WTC11 (cell line): ENCODE results near the gene PRR20G. TPM values are rescaled to one million over a fixed set of nuclear protein-coding genes. Genes with fewer than 3 reads are reported as not detected.

Source experiments
- ATAC-seq: fragments of 200-7000 bp; cut with Tn5 transposase; 2 replicates; pipeline ENCODE4 v1.10.0; 2021; ENCODE audit warnings: mild to moderate bottlenecking, moderate library complexity
- CTCF ChIA-PET: fragments of 300-600 bp; sonication (Branson Sonifier 250); formaldehyde crosslinking; loops from one replicate; lab custom pipeline; 2021; ENCODE audit warnings: antibody characterized with exemption; lab: Charles Lee
- POLR2A ChIA-PET: fragments of 350-600 bp; sonication (Branson Sonifier 250); formaldehyde crosslinking; loops from one replicate; lab custom pipeline; 2021; ENCODE audit warnings: antibody characterized with exemption; lab: Charles Lee
- DNase-seq: peaks from one replicate; pipeline ENCODE4 v3.0.0; 2021; ENCODE audit warnings: low spot score
- H3K27ac Mint-ChIP-seq: 2 replicates; pipeline ENCODE4 v1.8.0; 2021; ENCODE audit warnings: mixed read lengths
- H3K27me3 Mint-ChIP-seq: 2 replicates; pipeline ENCODE4 v1.8.0; 2021; ENCODE audit warnings: low read depth, mild to moderate bottlenecking, moderate library complexity, mixed read lengths
- H3K36me3 Mint-ChIP-seq: 2 replicates; pipeline ENCODE4 v1.8.0; 2021; ENCODE audit warnings: mixed read lengths
- H3K4me1 Mint-ChIP-seq: 2 replicates; pipeline ENCODE4 v1.8.0; 2022; ENCODE audit warnings: mixed read lengths
- H3K4me3 Mint-ChIP-seq: 2 replicates; pipeline ENCODE4 v1.8.0; 2021; ENCODE audit warnings: mild to moderate bottlenecking, moderate library complexity, mixed read lengths
- H3K9me3 Mint-ChIP-seq: 2 replicates; pipeline ENCODE4 v1.8.0; 2021; ENCODE audit warnings: mixed read lengths
- FOXP1 ChIP-seq: sonication (generic); formaldehyde crosslinking; IDR thresholded peaks from 2 replicates; pipeline ENCODE4 v1.8.0; 2022; ENCODE audit warnings: missing genetic modification reagents, mild to moderate bottlenecking, moderate library complexity, borderline replicate concordance
- GTF2I ChIP-seq: fragments of 250-450 bp; sonication (Bioruptor Pico); conservative IDR thresholded peaks from 2 replicates; pipeline ENCODE4 v1.4.0; 2021; ENCODE audit warnings: mild to moderate bottlenecking
- IRF2 ChIP-seq: sonication (generic); formaldehyde crosslinking; IDR thresholded peaks from 2 replicates; pipeline ENCODE4 v1.8.0; 2022; ENCODE audit warnings: low read depth, missing genetic modification reagents, borderline replicate concordance
- JAZF1 ChIP-seq: fragments of 250-450 bp; sonication (Bioruptor Pico); IDR thresholded peaks from 2 replicates; pipeline ENCODE4 v1.9.0; 2021; ENCODE audit warnings: moderate library complexity, mild to moderate bottlenecking, inconsistent platforms
- MXD4 ChIP-seq: fragments of 250-450 bp; sonication (Bioruptor Pico); IDR thresholded peaks from 2 replicates; pipeline ENCODE4 v1.8.0; 2021; ENCODE audit warnings: mild to moderate bottlenecking, moderate library complexity, borderline replicate concordance
- NFATC4 ChIP-seq: fragments of 250-450 bp; sonication (Bioruptor Pico); IDR thresholded peaks from 2 replicates; pipeline ENCODE4 v1.9.0; 2021; ENCODE audit warnings: mild to moderate bottlenecking
- NFYB ChIP-seq: sonication (generic); formaldehyde crosslinking; conservative IDR thresholded peaks from 2 replicates; pipeline ENCODE4 v1.8.0; 2022; ENCODE audit warnings: low read depth, missing genetic modification reagents
- SMAD3 ChIP-seq: sonication (generic); formaldehyde crosslinking; IDR thresholded peaks from 2 replicates; pipeline ENCODE4 v1.8.0; 2022; ENCODE audit warnings: missing genetic modification reagents, mild to moderate bottlenecking, borderline replicate concordance
- SOX15 ChIP-seq: fragments of 250-450 bp; sonication (Bioruptor Pico); IDR thresholded peaks from 2 replicates; pipeline ENCODE4 v1.9.0; 2021; ENCODE audit warnings: mild to moderate bottlenecking
- TEAD4 ChIP-seq: sonication (generic); formaldehyde crosslinking; IDR thresholded peaks from 2 replicates; pipeline ENCODE4 v1.8.0; 2022; ENCODE audit warnings: mild to moderate bottlenecking, missing genetic modification reagents
- TP53 ChIP-seq: sonication (generic); formaldehyde crosslinking; IDR thresholded peaks from 2 replicates; pipeline ENCODE4 v1.8.1; 2023; ENCODE audit warnings: mild to moderate bottlenecking, missing genetic modification reagents
- ZBTB21 ChIP-seq: sonication (generic); formaldehyde crosslinking; IDR thresholded peaks from 2 replicates; pipeline ENCODE4 v1.8.1; 2023; ENCODE audit warnings: mild to moderate bottlenecking, missing genetic modification reagents, borderline replicate concordance
- ZNF396 ChIP-seq: fragments of 250-450 bp; sonication (Bioruptor Pico); IDR thresholded peaks from 2 replicates; pipeline ENCODE4 v1.8.0; 2021; ENCODE audit warnings: mild to moderate bottlenecking, moderate library complexity, borderline replicate concordance
- total RNA-seq: library from RNA; stranded (reverse); gene quantifications from 3 replicates; pipeline ENCODE4 v1.2.3, GENCODE V29; 2021
- TF ChIP-seq, protein P1 (sequence below): fragments of 250-450 bp; sonication (Bioruptor Pico); IDR thresholded peaks from 2 replicates; pipeline ENCODE4 v1.9.0; 2021; ENCODE audit warnings: moderate library complexity, mild to moderate bottlenecking, inconsistent platforms, borderline replicate concordance
- TF ChIP-seq, protein P2 (sequence below): sonication (generic); formaldehyde crosslinking; IDR thresholded peaks from 2 replicates; pipeline ENCODE4 v1.8.0; 2022; ENCODE audit warnings: missing genetic modification reagents
- TF ChIP-seq, protein P3 (sequence below): fragments of 250-450 bp; sonication (Bioruptor Pico); IDR thresholded peaks from 2 replicates; pipeline ENCODE4 v1.9.0; 2021; ENCODE audit warnings: mild to moderate bottlenecking, borderline replicate concordance
- TF ChIP-seq, protein P4 (sequence below): sonication (generic); formaldehyde crosslinking; IDR thresholded peaks from 2 replicates; pipeline ENCODE4 v1.8.1; 2023; ENCODE audit warnings: mild to moderate bottlenecking, missing genetic modification reagents, moderate library complexity
- TF ChIP-seq, protein P5 (sequence below): sonication (generic); formaldehyde crosslinking; IDR thresholded peaks from 2 replicates; pipeline ENCODE4 v1.8.1; 2022; ENCODE audit warnings: missing genetic modification reagents, borderline replicate concordance
- TF ChIP-seq, protein P6 (sequence below): fragments of 250-450 bp; sonication (Bioruptor Pico); IDR thresholded peaks from 2 replicates; pipeline ENCODE4 v1.9.0; 2021; ENCODE audit warnings: mild to moderate bottlenecking
- TF ChIP-seq, protein P7 (sequence below): sonication (generic); formaldehyde crosslinking; IDR thresholded peaks from 2 replicates; pipeline ENCODE4 v1.8.1; 2022; ENCODE audit warnings: low read depth, missing genetic modification reagents, borderline replicate concordance

The PRR20G gene
- total RNA-seq, 1 experiment from 2014 or later, result not detected

DNA sequence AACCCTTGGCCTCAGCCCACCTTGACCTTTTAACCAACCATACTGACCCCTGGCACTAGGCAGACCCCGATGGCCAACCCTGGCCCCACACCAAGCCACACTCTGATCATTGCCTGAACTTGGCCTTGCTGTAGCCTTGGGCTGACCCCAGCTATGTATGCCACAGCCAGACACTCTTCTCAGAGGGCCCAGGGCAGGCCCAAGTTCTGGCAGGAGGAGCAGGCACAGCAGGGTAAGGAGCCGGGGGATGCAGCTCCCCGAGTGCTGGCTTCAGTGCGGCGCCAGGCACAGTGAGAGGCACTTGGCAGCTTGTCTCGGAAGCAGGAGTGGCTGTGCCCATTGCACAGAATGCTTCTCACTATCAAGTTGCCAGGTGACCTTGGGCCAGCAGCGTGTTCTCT is 22.3 kb downstream of the PRR20G start (continued):
- no peak for TF ChIP-seq FOXP1 (CRISPR knock-in tag)
- no peak for TF ChIP-seq JAZF1 (CRISPR knock-in tag)
- no peak for TF ChIP-seq NFATC4 (CRISPR knock-in tag)
- TF ChIP-seq, protein P1, sequence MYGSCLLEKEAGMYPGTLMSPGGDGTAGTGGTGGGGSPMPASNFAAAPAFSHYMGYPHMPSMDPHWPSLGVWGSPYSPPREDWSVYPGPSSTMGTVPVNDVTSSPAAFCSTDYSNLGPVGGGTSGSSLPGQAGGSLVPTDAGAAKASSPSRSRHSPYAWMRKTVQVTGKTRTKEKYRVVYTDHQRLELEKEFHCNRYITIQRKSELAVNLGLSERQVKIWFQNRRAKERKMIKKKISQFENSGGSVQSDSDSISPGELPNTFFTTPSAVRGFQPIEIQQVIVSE, result no peak
- TF ChIP-seq TP53 (CRISPR knock-in tag), result no peak
- TF ChIP-seq, protein P2, sequence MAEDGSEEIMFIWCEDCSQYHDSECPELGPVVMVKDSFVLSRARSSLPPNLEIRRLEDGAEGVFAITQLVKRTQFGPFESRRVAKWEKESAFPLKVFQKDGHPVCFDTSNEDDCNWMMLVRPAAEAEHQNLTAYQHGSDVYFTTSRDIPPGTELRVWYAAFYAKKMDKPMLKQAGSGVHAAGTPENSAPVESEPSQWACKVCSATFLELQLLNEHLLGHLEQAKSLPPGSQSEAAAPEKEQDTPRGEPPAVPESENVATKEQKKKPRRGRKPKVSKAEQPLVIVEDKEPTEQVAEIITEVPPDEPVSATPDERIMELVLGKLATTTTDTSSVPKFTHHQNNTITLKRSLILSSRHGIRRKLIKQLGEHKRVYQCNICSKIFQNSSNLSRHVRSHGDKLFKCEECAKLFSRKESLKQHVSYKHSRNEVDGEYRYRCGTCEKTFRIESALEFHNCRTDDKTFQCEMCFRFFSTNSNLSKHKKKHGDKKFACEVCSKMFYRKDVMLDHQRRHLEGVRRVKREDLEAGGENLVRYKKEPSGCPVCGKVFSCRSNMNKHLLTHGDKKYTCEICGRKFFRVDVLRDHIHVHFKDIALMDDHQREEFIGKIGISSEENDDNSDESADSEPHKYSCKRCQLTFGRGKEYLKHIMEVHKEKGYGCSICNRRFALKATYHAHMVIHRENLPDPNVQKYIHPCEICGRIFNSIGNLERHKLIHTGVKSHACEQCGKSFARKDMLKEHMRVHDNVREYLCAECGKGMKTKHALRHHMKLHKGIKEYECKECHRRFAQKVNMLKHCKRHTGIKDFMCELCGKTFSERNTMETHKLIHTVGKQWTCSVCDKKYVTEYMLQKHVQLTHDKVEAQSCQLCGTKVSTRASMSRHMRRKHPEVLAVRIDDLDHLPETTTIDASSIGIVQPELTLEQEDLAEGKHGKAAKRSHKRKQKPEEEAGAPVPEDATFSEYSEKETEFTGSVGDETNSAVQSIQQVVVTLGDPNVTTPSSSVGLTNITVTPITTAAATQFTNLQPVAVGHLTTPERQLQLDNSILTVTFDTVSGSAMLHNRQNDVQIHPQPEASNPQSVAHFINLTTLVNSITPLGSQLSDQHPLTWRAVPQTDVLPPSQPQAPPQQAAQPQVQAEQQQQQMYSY (CRISPR knock-in tag), result no peak

DNA sequence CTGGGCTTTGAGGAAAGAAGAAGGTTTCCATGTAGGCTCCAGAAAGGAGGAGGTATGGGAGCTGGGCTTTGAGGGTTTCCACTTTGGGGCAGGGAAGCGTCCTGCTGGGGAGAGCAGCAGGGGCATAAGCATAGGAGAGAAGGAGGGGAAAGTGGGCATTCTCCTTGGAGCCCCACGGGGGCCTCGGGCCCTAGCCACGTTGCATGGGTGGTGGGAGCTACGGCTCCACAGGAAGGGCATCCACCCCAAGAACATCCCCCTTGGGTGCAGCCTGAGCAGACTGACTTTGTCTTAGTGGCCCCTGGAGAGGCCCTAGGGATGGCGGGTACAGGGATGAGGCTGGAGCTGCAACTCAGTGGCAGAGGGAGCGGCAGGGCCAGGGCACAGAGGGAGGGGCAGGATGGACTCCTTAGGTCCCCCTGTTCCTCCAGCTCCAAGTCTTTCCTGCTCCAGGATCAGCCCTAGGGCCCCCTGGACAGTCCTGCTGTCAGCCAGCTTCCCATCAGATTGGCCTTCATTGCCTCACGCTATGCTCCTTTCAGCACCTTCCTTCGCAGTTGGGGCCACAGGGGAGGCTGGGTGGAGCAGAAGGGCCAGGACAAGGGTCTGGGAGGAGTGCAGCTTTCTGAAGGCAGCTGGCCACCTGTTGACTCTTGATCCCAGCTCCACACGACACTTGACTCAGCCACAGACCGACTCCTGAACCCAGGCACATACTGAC is 22.9 kb downstream of the PRR20G start:
- ChIA-PET POLR2A (no interaction called here), CTCF (interaction anchor here (1.2 kb wide), 1 partner anchor 10 kb away, joined by 3 read pairs; no protein-coding TSS in a partner anchor)
- DNase-seq, result no peak
- ATAC-seq, result no peak
- no peak overlapping the region for H3K27ac Mint-ChIP-seq
- H3K9me3 Mint-ChIP-seq, result peaks cover 28% of the 10 kb centered on the region
- H3K36me3 Mint-ChIP-seq, result peaks cover 16% of the 10 kb centered on the region
- H3K4me3 Mint-ChIP-seq, result no peak overlapping the region
- H3K27me3 Mint-ChIP-seq, result peaks cover 2% of the 10 kb centered on the region; the same call in 1 of the 2 replicates
- no peaks in the 10 kb centered on the region for H3K4me1 Mint-ChIP-seq
- TF ChIP-seq, protein P3, sequence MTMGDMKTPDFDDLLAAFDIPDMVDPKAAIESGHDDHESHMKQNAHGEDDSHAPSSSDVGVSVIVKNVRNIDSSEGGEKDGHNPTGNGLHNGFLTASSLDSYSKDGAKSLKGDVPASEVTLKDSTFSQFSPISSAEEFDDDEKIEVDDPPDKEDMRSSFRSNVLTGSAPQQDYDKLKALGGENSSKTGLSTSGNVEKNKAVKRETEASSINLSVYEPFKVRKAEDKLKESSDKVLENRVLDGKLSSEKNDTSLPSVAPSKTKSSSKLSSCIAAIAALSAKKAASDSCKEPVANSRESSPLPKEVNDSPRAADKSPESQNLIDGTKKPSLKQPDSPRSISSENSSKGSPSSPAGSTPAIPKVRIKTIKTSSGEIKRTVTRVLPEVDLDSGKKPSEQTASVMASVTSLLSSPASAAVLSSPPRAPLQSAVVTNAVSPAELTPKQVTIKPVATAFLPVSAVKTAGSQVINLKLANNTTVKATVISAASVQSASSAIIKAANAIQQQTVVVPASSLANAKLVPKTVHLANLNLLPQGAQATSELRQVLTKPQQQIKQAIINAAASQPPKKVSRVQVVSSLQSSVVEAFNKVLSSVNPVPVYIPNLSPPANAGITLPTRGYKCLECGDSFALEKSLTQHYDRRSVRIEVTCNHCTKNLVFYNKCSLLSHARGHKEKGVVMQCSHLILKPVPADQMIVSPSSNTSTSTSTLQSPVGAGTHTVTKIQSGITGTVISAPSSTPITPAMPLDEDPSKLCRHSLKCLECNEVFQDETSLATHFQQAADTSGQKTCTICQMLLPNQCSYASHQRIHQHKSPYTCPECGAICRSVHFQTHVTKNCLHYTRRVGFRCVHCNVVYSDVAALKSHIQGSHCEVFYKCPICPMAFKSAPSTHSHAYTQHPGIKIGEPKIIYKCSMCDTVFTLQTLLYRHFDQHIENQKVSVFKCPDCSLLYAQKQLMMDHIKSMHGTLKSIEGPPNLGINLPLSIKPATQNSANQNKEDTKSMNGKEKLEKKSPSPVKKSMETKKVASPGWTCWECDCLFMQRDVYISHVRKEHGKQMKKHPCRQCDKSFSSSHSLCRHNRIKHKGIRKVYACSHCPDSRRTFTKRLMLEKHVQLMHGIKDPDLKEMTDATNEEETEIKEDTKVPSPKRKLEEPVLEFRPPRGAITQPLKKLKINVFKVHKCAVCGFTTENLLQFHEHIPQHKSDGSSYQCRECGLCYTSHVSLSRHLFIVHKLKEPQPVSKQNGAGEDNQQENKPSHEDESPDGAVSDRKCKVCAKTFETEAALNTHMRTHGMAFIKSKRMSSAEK (CRISPR knock-in tag), result no peak
- TF ChIP-seq SMAD3 (CRISPR knock-in tag) (no peak), JAZF1 (CRISPR knock-in tag) (no peak), SOX15 (CRISPR knock-in tag) (no peak), ZBTB21 (CRISPR knock-in tag) (no peak), ZNF396 (CRISPR knock-in tag) (no peak), IRF2 (CRISPR knock-in tag) (no peak), MXD4 (CRISPR knock-in tag) (no peak), GTF2I (CRISPR knock-in tag) (no peak), TEAD4 (CRISPR knock-in tag) (no peak), NFYB (CRISPR knock-in tag) (no peak)
- TF ChIP-seq, protein P4, sequence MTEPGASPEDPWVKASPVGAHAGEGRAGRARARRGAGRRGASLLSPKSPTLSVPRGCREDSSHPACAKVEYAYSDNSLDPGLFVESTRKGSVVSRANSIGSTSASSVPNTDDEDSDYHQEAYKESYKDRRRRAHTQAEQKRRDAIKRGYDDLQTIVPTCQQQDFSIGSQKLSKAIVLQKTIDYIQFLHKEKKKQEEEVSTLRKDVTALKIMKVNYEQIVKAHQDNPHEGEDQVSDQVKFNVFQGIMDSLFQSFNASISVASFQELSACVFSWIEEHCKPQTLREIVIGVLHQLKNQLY (CRISPR knock-in tag), result no peak
- TF ChIP-seq, protein P5, sequence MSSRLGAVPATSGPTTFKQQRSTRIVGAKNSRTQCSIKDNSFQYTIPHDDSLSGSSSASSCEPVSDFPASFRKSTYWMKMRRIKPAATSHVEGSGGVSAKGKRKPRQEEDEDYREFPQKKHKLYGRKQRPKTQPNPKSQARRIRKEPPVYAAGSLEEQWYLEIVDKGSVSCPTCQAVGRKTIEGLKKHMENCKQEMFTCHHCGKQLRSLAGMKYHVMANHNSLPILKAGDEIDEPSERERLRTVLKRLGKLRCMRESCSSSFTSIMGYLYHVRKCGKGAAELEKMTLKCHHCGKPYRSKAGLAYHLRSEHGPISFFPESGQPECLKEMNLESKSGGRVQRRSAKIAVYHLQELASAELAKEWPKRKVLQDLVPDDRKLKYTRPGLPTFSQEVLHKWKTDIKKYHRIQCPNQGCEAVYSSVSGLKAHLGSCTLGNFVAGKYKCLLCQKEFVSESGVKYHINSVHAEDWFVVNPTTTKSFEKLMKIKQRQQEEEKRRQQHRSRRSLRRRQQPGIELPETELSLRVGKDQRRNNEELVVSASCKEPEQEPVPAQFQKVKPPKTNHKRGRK (CRISPR knock-in tag), result no peak
- TF ChIP-seq, protein P6, sequence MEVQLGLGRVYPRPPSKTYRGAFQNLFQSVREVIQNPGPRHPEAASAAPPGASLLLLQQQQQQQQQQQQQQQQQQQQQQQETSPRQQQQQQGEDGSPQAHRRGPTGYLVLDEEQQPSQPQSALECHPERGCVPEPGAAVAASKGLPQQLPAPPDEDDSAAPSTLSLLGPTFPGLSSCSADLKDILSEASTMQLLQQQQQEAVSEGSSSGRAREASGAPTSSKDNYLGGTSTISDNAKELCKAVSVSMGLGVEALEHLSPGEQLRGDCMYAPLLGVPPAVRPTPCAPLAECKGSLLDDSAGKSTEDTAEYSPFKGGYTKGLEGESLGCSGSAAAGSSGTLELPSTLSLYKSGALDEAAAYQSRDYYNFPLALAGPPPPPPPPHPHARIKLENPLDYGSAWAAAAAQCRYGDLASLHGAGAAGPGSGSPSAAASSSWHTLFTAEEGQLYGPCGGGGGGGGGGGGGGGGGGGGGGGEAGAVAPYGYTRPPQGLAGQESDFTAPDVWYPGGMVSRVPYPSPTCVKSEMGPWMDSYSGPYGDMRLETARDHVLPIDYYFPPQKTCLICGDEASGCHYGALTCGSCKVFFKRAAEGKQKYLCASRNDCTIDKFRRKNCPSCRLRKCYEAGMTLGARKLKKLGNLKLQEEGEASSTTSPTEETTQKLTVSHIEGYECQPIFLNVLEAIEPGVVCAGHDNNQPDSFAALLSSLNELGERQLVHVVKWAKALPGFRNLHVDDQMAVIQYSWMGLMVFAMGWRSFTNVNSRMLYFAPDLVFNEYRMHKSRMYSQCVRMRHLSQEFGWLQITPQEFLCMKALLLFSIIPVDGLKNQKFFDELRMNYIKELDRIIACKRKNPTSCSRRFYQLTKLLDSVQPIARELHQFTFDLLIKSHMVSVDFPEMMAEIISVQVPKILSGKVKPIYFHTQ (CRISPR knock-in tag), result no peak
- TF ChIP-seq, protein P7, sequence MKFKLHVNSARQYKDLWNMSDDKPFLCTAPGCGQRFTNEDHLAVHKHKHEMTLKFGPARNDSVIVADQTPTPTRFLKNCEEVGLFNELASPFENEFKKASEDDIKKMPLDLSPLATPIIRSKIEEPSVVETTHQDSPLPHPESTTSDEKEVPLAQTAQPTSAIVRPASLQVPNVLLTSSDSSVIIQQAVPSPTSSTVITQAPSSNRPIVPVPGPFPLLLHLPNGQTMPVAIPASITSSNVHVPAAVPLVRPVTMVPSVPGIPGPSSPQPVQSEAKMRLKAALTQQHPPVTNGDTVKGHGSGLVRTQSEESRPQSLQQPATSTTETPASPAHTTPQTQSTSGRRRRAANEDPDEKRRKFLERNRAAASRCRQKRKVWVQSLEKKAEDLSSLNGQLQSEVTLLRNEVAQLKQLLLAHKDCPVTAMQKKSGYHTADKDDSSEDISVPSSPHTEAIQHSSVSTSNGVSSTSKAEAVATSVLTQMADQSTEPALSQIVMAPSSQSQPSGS (CRISPR knock-in tag), result no peak
